ENCODE data around the gene KCNG2.

KCNG2 gene

DNA sequence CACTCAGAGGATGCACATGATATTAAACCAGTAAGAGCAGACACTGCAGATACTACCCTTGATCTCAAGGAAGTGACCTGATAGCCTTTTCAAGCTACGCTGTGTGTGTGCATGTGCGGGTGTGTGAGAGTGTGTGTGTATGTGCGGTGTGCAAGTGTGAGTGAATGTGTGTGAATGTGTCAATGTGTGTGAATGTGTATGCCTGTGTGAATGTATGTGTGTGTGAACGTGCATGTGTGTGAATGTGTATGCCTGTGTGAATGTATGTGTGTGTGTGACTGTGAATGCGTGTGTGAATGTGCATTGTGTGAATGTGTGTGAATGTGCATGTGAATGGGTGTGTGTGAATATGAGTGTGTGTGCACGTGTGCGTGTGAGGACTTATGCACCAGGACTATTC lies 53.8 kb downstream of the KCNG2 start:
- no peak overlapping the region for H2BK15ac ChIP-seq (ENCODE audit: low read length)
- no peak overlapping the region for H3K27ac ChIP-seq (replicated peaks; ENCODE audit: low read length)
- H4K91ac ChIP-seq (ENCODE audit: low read depth, low read length, poor library complexity): no peak overlapping the region
- no peak overlapping the region for H2AK5ac ChIP-seq (ENCODE audit: low read depth, low read length)
- H3K18ac ChIP-seq (ENCODE audit: low read length): no peak overlapping the region
- no peak overlapping the region for H2AFZ ChIP-seq (ENCODE audit: low read length)
- no peak overlapping the region for H3K23ac ChIP-seq (ENCODE audit: low read depth, low read length, poor library complexity)
- no peak overlapping the region for H3K9ac ChIP-seq (ENCODE audit: low read depth, low read length, poor library complexity)
- DNase-seq (ENCODE audit: low spot score): no peak
- H2BK5ac ChIP-seq (ENCODE audit: low read length): no peak overlapping the region
- no peak overlapping the region for H2BK120ac ChIP-seq (ENCODE audit: low read depth, low read length)
- WGBS, 2 donors (ENCODE audit: extremely low coverage in 2 of 2, insufficient read length in 2 of 2, insufficient replicate concordance in 1 of 2): no CpG with 5 or more reads among the region's 7 CpGs
- H3K4me2 ChIP-seq (ENCODE audit: insufficient read depth, low read length, poor library complexity, severe bottlenecking): no peak overlapping the region
- H4K8ac ChIP-seq (ENCODE audit: low read depth, low read length): no peak overlapping the region
- H3K4ac ChIP-seq (ENCODE audit: low read length): no peak overlapping the region
- H2BK12ac ChIP-seq (ENCODE audit: low read length): no peak overlapping the region
- H3K36me3 ChIP-seq (replicated peaks in 1 of 2; ENCODE audit: control insufficient read depth in 2 of 2, insufficient read depth in 2 of 2, low read length in 2 of 2): no peaks in the 10 kb centered on the region
- H3K4me1 ChIP-seq (ENCODE audit: control insufficient read depth in 2 of 2, insufficient read depth in 1 of 2, low read depth in 1 of 2, low read length in 2 of 2): peaks cover 0 to 2% of the 10 kb centered on the region in 2 donors
- no peaks in the 10 kb centered on the region for H3K9me3 ChIP-seq (replicated peaks in 1 of 2; ENCODE audit: control insufficient read depth in 2 of 2, insufficient read depth in 1 of 2, low read depth in 1 of 2, low read length in 2 of 2)
- peak overlapping the region; percentile 2 for H3K14ac ChIP-seq (ENCODE audit: low read length)
- H3K79me1 ChIP-seq (ENCODE audit: low read depth, low read length): peaks cover 2% of the 10 kb centered on the region
- H3K27me3 ChIP-seq (ENCODE audit: control insufficient read depth in 3 of 3, insufficient read depth in 3 of 3, low read depth in 1 of 3, low read length in 3 of 3): peaks cover 0 to 6% (median 3%) of the 10 kb centered on the region in 3 experiments
- peak overlapping the region in 1 of 2 donors; percentile 13 for H3K4me3 ChIP-seq (ENCODE audit: low read length in 2 of 2)

GRCh38 chr18:79851950-79852349 lies 54.2 kb downstream of the KCNG2 start:
- Histone ChIP-seq H3K14ac (ENCODE audit: low read length) (no peak overlapping the region), H3K27me3 (ENCODE audit: control insufficient read depth in 3 of 3, insufficient read depth in 3 of 3, low read depth in 1 of 3, low read length in 3 of 3) (peaks cover 0 to 6% (median 3%) of the 10 kb centered on the region in 3 experiments), H2BK12ac (ENCODE audit: low read length) (no peak overlapping the region), H3K4me1 (ENCODE audit: control insufficient read depth in 2 of 2, insufficient read depth in 1 of 2, low read depth in 1 of 2, low read length in 2 of 2) (peaks cover 0 to 3% of the 10 kb centered on the region in 2 donors), H3K18ac (ENCODE audit: low read length) (no peak overlapping the region), H3K23ac (ENCODE audit: low read depth, low read length, poor library complexity) (no peak overlapping the region), H3K9me3 (replicated peaks in 1 of 2; ENCODE audit: control insufficient read depth in 2 of 2, insufficient read depth in 1 of 2, low read depth in 1 of 2, low read length in 2 of 2) (no peaks in the 10 kb centered on the region), H3K79me1 (ENCODE audit: low read depth, low read length) (peaks cover 2% of the 10 kb centered on the region), H2BK5ac (ENCODE audit: low read length) (no peak overlapping the region), H4K8ac (ENCODE audit: low read depth, low read length) (no peak overlapping the region), H3K4me3 (ENCODE audit: low read length in 2 of 2) (no peak overlapping the region), H3K4me2 (ENCODE audit: insufficient read depth, low read length, poor library complexity, severe bottlenecking) (no peak overlapping the region), H2AK5ac (ENCODE audit: low read depth, low read length) (no peak overlapping the region), H3K4ac (ENCODE audit: low read length) (no peak overlapping the region), H2BK120ac (ENCODE audit: low read depth, low read length) (no peak overlapping the region), H2AFZ (ENCODE audit: low read length) (no peak overlapping the region), H3K27ac (replicated peaks; ENCODE audit: low read length) (no peak overlapping the region), H3K9ac (ENCODE audit: low read depth, low read length, poor library complexity) (no peak overlapping the region), H4K91ac (ENCODE audit: low read depth, low read length, poor library complexity) (no peak overlapping the region), H2BK15ac (ENCODE audit: low read length) (peak overlapping the region; percentile 49), H3K36me3 (replicated peaks in 1 of 2; ENCODE audit: control insufficient read depth in 2 of 2, insufficient read depth in 2 of 2, low read length in 2 of 2) (no peaks in the 10 kb centered on the region)
- no CpG with 5 or more reads among the region's 25 CpGs for WGBS, 2 donors (ENCODE audit: extremely low coverage in 2 of 2, insufficient read length in 2 of 2, insufficient replicate concordance in 1 of 2)
- DNase-seq (ENCODE audit: low spot score): no peak

DNA sequence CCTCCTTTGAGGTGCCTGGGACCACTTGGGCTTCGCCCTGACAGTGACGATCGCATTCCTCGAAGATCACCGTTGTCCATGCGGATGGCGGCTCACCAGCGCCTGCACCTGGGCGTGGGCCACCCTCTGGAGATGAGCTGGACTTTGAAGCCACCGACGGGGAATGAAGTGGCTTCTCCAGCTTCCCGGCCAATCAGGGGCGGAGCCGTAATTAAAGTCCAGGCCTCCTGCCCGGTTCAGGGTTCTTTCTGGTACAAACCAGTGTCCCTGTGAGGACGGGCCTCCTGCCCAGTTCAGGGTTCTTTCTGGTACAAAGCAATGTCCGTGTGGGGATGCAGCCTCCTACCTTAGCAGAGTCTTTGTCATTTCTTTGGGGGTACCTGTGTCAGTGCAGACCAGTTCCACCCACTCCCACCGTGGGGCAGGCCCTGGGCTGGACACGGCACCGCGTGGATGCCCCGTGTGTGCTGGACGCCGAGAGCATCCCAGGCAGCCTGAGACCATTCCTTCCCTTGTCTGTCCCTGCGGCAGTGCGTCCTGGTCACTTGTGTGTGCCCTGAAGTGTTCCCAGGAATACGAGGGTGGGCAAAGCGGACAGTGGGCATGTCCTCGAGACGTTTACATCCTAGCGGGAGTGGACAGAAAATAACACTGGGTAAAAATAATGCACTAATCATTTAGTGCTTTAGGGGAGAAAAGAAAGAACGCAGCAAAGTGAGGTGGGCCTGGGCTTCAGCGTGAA lies 55.0 kb downstream of the KCNG2 start:
- H2BK12ac ChIP-seq (ENCODE audit: low read length): peak overlapping the region; percentile 75
- H3K18ac ChIP-seq (ENCODE audit: low read length): peak overlapping the region; percentile 38
- H2AK5ac ChIP-seq (ENCODE audit: low read depth, low read length): peak overlapping the region; percentile 5
- H2BK15ac ChIP-seq (ENCODE audit: low read length): peak overlapping the region; percentile 63
- no peak overlapping the region for H2BK120ac ChIP-seq (ENCODE audit: low read depth, low read length)
- no peak for DNase-seq (ENCODE audit: low spot score)
- H3K27ac ChIP-seq (replicated peaks; ENCODE audit: low read length): no peak overlapping the region
- H3K4me1 ChIP-seq (ENCODE audit: control insufficient read depth in 2 of 2, insufficient read depth in 1 of 2, low read depth in 1 of 2, low read length in 2 of 2): peaks cover 0 to 5% of the 10 kb centered on the region in 2 donors
- no peaks in the 10 kb centered on the region for H3K36me3 ChIP-seq (replicated peaks in 1 of 2; ENCODE audit: control insufficient read depth in 2 of 2, insufficient read depth in 2 of 2, low read length in 2 of 2)
- H3K79me1 ChIP-seq (ENCODE audit: low read depth, low read length): peaks cover 2% of the 10 kb centered on the region
- no peak overlapping the region for H4K91ac ChIP-seq (ENCODE audit: low read depth, low read length, poor library complexity)
- H3K23ac ChIP-seq (ENCODE audit: low read depth, low read length, poor library complexity): no peak overlapping the region
- no CpG with 5 or more reads among the region's 33 CpGs for WGBS, 2 donors (ENCODE audit: extremely low coverage in 2 of 2, insufficient read length in 2 of 2, insufficient replicate concordance in 1 of 2)
- H3K4me2 ChIP-seq (ENCODE audit: insufficient read depth, low read length, poor library complexity, severe bottlenecking): no peak overlapping the region
- peaks cover 0 to 6% (median 0%) of the 10 kb centered on the region in 3 experiments for H3K27me3 ChIP-seq (ENCODE audit: control insufficient read depth in 3 of 3, insufficient read depth in 3 of 3, low read depth in 1 of 3, low read length in 3 of 3)
- no peak overlapping the region for H2BK5ac ChIP-seq (ENCODE audit: low read length)
- H2AFZ ChIP-seq (ENCODE audit: low read length): no peak overlapping the region
- H3K4me3 ChIP-seq (ENCODE audit: low read length in 2 of 2): no peak overlapping the region
- H4K8ac ChIP-seq (ENCODE audit: low read depth, low read length): no peak overlapping the region
- H3K9ac ChIP-seq (ENCODE audit: low read depth, low read length, poor library complexity): no peak overlapping the region
- H3K14ac ChIP-seq (ENCODE audit: low read length): no peak overlapping the region
- H3K9me3 ChIP-seq (replicated peaks in 1 of 2; ENCODE audit: control insufficient read depth in 2 of 2, insufficient read depth in 1 of 2, low read depth in 1 of 2, low read length in 2 of 2): no peaks in the 10 kb centered on the region
- H3K4ac ChIP-seq (ENCODE audit: low read length): no peak overlapping the region

DNA sequence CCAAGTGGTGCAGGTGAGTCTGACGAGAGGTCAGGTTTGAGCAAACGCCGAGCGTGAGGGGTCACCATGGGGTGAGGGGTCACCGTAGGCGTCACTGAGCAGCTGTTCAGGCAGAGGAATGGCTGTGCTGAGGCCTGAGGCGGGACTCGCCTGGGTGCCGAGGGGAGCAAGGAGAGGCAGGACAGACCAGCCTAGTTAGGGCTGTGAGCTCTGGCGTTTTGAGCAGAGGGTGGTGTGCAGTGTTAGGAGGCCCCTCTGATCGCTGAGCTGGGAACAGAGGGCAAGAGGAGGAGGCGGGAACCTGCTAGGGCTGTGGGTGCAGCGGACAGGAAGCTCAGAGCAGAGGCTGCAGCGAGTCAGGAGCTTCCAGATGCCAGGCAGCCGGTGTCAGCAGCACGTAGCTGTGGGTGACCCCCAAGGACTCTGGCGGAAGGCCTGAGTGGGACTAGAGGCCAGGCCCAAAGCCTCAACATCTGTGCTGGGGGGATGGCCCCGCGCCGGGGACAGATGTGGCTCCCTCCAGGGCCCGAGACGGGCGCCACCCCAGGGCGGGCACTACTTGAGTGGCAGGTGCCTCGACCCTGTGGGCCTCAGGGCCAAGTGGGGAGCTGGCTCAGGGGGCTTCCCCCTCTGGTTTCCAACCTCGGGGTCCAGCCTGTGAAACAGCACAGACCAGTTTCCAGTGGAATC lies 55.7 kb downstream of the KCNG2 start:
- no peaks in the 10 kb centered on the region for H3K36me3 ChIP-seq (replicated peaks in 1 of 2; ENCODE audit: control insufficient read depth in 2 of 2, insufficient read depth in 2 of 2, low read length in 2 of 2)
- no peak overlapping the region for H2BK12ac ChIP-seq (ENCODE audit: low read length)
- peak overlapping the region; percentile 10 for H3K14ac ChIP-seq (ENCODE audit: low read length)
- no CpG with 5 or more reads among the region's 26 CpGs for WGBS, 2 donors (ENCODE audit: extremely low coverage in 2 of 2, insufficient read length in 2 of 2, insufficient replicate concordance in 1 of 2)
- H3K27me3 ChIP-seq (ENCODE audit: control insufficient read depth in 3 of 3, insufficient read depth in 3 of 3, low read depth in 1 of 3, low read length in 3 of 3): peaks cover 0 to 6% (median 0%) of the 10 kb centered on the region in 3 experiments
- H3K4me1 ChIP-seq (ENCODE audit: control insufficient read depth in 2 of 2, insufficient read depth in 1 of 2, low read depth in 1 of 2, low read length in 2 of 2): peaks cover 0 to 5% of the 10 kb centered on the region in 2 donors
- H3K23ac ChIP-seq (ENCODE audit: low read depth, low read length, poor library complexity): no peak overlapping the region
- H3K79me1 ChIP-seq (ENCODE audit: low read depth, low read length): peaks cover 2% of the 10 kb centered on the region
- H2AFZ ChIP-seq (ENCODE audit: low read length): no peak overlapping the region
- no peak overlapping the region for H2BK120ac ChIP-seq (ENCODE audit: low read depth, low read length)
- no peak overlapping the region for H3K27ac ChIP-seq (replicated peaks; ENCODE audit: low read length)
- peak overlapping the region; percentile 36 for H2AK5ac ChIP-seq (ENCODE audit: low read depth, low read length)
- peak overlapping the region; percentile 51 for H3K18ac ChIP-seq (ENCODE audit: low read length)
- H3K4ac ChIP-seq (ENCODE audit: low read length): peak overlapping the region; percentile 53
- no peak overlapping the region for H2BK5ac ChIP-seq (ENCODE audit: low read length)
- peak overlapping the region; percentile 43 for H4K8ac ChIP-seq (ENCODE audit: low read depth, low read length)
- no peak for DNase-seq (ENCODE audit: low spot score)
- H4K91ac ChIP-seq (ENCODE audit: low read depth, low read length, poor library complexity): no peak overlapping the region
- no peak overlapping the region for H3K4me2 ChIP-seq (ENCODE audit: insufficient read depth, low read length, poor library complexity, severe bottlenecking)
- H2BK15ac ChIP-seq (ENCODE audit: low read length): peak overlapping the region; percentile 63
- no peak overlapping the region for H3K4me3 ChIP-seq (ENCODE audit: low read length in 2 of 2)
- peak overlapping the region; percentile 77 for H3K9ac ChIP-seq (ENCODE audit: low read depth, low read length, poor library complexity)
- H3K9me3 ChIP-seq (replicated peaks in 1 of 2; ENCODE audit: control insufficient read depth in 2 of 2, insufficient read depth in 1 of 2, low read depth in 1 of 2, low read length in 2 of 2): no peaks in the 10 kb centered on the region

Data from neuronal stem cell (in vitro differentiated cells).